HG03432 (cell line): ENCODE measurements around the gene PMAIP1.

ENCODE experiments used
- ATAC-seq: cut with Tn5 transposase; IDR thresholded peaks from one replicate; pipeline ENCODE4 v1.9.1; 2021; ENCODE audit warnings: mild to moderate bottlenecking, moderate library complexity; ENCODE audit not compliant: unreplicated experiment

PMAIP1 gene

DNA sequence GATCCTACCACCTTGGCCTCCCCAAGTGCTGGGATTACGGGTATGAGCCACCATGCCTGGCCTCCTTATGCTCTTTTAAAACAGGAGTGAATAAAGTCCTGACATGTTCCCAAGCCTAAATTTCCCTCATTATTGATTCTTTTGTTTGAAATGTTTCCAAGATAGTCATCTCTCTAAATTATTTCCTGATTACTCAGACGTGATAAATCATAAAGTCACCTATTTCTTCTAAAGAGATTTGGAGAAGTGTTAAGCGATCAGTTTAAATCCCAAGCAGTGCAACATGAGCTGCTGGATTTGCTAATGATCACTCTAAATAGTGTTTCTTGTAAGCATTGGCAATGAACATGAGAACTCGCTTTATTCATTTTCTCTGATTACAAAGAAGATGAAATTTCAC is 51.8 kb downstream of the PMAIP1 start:
- no peak for ATAC-seq

DNA sequence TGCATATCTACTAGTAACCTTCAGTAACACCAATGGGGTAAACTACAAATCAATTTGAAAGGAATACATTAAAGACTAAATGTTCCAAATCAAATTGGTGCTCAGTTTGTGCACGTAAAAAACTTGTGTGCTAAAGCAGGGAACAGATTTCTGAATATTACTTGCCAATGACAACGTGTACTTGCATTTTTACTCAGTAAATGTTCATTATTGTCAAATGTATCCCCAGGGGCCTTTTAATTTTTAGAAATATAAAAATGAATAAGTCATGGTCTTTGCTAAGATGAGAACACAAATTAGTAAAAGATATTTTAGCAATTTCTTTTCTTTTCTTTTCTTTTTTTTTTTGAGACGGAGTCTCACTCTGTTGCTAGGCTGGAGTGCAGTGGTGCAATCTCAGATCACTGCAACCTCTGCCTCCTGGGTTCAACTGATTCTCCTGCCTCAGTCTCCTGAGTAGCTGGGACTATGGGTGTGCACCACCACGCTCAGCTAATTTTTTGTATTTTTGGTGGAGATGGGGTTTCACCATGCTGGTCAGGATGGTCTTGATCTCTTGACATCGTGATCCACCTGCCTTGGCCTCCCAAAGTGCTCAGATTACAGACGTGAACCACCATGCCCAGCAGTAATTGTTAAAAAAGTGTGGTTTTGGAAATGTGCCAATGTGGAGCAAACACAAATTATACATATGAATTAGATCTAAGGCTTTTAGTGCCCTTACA is 52.6 kb downstream of the PMAIP1 start:
- ATAC-seq, result no peak
